ENCODE measurements around the gene FUT9. TPM values are rescaled to one million over a fixed set of nuclear protein-coding genes. Genes with fewer than 3 reads are reported as not detected.
"Not testable (repeated sequence)": the region's sequence is repeated elsewhere in the genome, so short reads cannot be mapped to it uniquely, and the experiment has no call there.

FUT9 gene
- total RNA-seq, 4 donors from 2014 or later = not detected

DNA sequence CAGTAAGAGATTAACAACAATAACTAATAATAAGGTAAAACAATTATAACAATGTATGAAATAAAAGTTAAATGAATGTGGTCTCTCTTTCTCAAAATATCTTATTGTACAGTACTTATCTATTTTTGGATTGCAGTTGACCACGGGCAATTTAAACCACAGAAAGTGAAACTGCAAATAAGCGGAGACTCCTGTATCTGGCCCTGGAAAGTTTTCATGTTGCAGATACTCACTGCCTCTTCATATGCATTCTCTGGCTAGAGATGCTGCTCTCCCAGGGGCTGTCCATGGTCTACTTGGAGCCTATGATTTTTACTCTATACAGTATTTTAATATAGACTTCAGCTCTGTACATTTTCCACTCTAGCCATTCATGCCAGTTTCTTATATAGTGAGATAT lies 230.8 kb downstream of the FUT9 start:
- Histone ChIP-seq H3K4me3 (no peak overlapping the region), H3K9me3 (no peaks in the 10 kb centered on the region), H3K27ac (no peak overlapping the region), H3K27me3 (no peaks in the 10 kb centered on the region), H3K36me3 (no peaks in the 10 kb centered on the region), H3K4me1 (no peaks in the 10 kb centered on the region)
- DNase-seq = no peak
- intact Hi-C loops (cut with DNase I; ENCODE audit: low total_unique reads) = no loop called here
- ATAC-seq = no peak
- in situ Hi-C loops (cut with MboI; ENCODE audit: low sequenced_read_pairs in 4 of 4) = no loop called here
- no peak for TF ChIP-seq POLR2A (IDR thresholded peaks at IDR 0.05)
- TF ChIP-seq, protein P1, sequence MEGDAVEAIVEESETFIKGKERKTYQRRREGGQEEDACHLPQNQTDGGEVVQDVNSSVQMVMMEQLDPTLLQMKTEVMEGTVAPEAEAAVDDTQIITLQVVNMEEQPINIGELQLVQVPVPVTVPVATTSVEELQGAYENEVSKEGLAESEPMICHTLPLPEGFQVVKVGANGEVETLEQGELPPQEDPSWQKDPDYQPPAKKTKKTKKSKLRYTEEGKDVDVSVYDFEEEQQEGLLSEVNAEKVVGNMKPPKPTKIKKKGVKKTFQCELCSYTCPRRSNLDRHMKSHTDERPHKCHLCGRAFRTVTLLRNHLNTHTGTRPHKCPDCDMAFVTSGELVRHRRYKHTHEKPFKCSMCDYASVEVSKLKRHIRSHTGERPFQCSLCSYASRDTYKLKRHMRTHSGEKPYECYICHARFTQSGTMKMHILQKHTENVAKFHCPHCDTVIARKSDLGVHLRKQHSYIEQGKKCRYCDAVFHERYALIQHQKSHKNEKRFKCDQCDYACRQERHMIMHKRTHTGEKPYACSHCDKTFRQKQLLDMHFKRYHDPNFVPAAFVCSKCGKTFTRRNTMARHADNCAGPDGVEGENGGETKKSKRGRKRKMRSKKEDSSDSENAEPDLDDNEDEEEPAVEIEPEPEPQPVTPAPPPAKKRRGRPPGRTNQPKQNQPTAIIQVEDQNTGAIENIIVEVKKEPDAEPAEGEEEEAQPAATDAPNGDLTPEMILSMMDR (IDR thresholded peaks at IDR 0.05 in 4 of 5, conservative IDR thresholded peaks at IDR 0.05 in 1 of 5) = no peak

DNA sequence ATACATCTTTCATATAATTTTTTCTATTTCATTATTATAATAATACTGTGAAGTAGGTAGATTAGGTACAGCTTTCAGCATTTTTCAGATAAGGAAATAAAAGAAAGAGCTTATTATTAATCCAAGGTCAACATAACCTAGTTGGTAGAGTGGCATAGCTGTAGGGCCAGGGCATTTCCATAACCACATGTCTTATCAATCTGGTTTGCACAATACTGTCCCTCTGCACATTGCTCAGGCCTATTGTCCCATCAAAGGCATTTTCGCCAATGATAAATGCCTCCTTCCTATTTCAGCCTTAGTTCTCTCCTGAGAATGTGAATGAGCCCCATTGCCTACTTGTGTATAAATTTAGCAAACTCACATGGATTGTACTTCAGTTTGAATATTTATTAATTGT lies 234.0 kb downstream of the FUT9 start:
- H3K27ac ChIP-seq = no peak overlapping the region
- no peak for DNase-seq
- no peak for ATAC-seq
- H3K36me3 ChIP-seq = no peaks in the 10 kb centered on the region
- no peak overlapping the region for H3K4me3 ChIP-seq
- no peaks in the 10 kb centered on the region for H3K27me3 ChIP-seq
- no peaks in the 10 kb centered on the region for H3K9me3 ChIP-seq
- intact Hi-C loops (cut with DNase I; ENCODE audit: low total_unique reads) (no loop called here), in situ Hi-C loops (cut with MboI; ENCODE audit: low sequenced_read_pairs in 4 of 4) (no loop called here)
- no peaks in the 10 kb centered on the region for H3K4me1 ChIP-seq
- TF ChIP-seq, protein P1 (IDR thresholded peaks at IDR 0.05 in 4 of 5, conservative IDR thresholded peaks at IDR 0.05 in 1 of 5) = no peak
- TF ChIP-seq POLR2A (IDR thresholded peaks at IDR 0.05) = no peak

DNA sequence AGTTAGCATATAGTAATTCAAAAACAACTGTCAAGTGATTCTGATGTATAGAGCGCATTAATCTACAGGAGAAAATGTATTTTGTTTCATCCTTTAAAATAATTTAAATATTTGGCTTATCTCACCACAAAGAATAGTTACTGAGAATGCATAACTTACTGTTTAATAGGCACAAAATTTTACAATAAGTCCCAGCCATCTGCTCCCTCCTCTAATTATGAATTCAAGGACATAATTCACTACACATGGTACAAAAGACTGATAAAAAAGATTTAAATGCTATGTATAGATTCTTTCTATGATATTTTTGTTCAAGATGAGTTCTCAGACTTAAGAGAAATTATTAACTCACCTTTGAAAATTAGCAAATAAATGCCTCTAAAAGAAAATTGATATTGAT lies 242.0 kb downstream of the FUT9 start:
- DNase-seq (no peak), ATAC-seq (no peak)
- TF ChIP-seq, protein P1 (IDR thresholded peaks at IDR 0.05 in 4 of 5, conservative IDR thresholded peaks at IDR 0.05 in 1 of 5) = no peak
- TF ChIP-seq POLR2A (IDR thresholded peaks at IDR 0.05) = no peak
- Histone ChIP-seq H3K9me3 (no peaks in the 10 kb centered on the region), H3K27me3 (no peaks in the 10 kb centered on the region), H3K27ac (no peak overlapping the region), H3K36me3 (no peaks in the 10 kb centered on the region), H3K4me3 (no peak overlapping the region), H3K4me1 (no peaks in the 10 kb centered on the region)
- in situ Hi-C loops (cut with MboI; ENCODE audit: low sequenced_read_pairs in 4 of 4) = no loop called here
- intact Hi-C loops (cut with DNase I; ENCODE audit: low total_unique reads) = no loop called here

DNA sequence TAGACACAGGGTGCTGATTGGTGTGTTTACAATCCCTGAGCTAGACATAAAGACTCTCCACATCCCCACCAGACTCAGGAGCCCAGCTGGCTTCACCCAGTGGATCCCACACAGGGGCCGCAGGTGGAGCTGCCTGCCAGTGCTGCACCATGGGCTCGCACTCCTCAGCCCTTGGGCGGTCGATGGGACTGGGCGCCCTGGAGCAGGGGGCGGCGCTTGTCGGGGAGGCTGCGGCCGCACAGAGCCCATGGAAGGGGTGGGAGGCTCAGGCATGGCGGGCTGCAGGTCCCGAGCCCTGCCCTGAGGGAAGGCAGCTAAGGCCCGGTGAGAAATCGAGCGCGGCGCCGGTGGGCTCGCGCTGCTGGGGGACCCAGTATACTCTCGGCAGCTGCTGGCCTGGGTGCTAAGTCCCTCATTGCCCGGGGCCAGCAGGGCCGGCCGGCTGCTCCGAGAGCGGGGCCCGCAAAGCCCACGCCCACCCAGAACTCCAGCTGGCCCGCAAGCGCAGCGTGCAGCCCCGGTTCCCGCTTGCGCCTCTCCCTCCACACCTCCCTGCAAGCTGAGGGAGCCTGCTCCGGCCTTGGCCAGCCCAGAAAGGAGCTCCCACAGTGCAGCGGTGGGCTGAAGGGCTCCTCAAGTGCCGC lies 245.1 kb downstream of the FUT9 start:
- ATAC-seq; H3K27me3 ChIP-seq; intact Hi-C loops (cut with DNase I; ENCODE audit: low total_unique reads); H3K4me3 ChIP-seq; H3K4me1 ChIP-seq; H3K27ac ChIP-seq; DNase-seq; H3K36me3 ChIP-seq; H3K9me3 ChIP-seq; in situ Hi-C loops (cut with MboI; ENCODE audit: low sequenced_read_pairs in 4 of 4): not testable (repeated sequence)

All from gastrocnemius medialis (tissue), 4 donors.